AG10803 (cell line): ENCODE data around the gene LY6G6D.

Experiments used
- DNase-seq: peaks from one replicate; pipeline ENCODE4 v3.0.0; 2010; ENCODE audit warnings: low read depth
- H3K4me3 ChIP-seq: 2 replicates; pipeline ENCODE4 v1.5.1; 2011; ENCODE audit warnings: mild to moderate bottlenecking, low read length, control low read depth
- TF ChIP-seq, protein P1 (sequence below): conservative IDR thresholded peaks from 2 replicates; pipeline ENCODE4 v1.5.1; 2011; ENCODE audit warnings: mild to moderate bottlenecking, low read length, control low read depth, inconsistent platforms

The LY6G6D gene

DNA sequence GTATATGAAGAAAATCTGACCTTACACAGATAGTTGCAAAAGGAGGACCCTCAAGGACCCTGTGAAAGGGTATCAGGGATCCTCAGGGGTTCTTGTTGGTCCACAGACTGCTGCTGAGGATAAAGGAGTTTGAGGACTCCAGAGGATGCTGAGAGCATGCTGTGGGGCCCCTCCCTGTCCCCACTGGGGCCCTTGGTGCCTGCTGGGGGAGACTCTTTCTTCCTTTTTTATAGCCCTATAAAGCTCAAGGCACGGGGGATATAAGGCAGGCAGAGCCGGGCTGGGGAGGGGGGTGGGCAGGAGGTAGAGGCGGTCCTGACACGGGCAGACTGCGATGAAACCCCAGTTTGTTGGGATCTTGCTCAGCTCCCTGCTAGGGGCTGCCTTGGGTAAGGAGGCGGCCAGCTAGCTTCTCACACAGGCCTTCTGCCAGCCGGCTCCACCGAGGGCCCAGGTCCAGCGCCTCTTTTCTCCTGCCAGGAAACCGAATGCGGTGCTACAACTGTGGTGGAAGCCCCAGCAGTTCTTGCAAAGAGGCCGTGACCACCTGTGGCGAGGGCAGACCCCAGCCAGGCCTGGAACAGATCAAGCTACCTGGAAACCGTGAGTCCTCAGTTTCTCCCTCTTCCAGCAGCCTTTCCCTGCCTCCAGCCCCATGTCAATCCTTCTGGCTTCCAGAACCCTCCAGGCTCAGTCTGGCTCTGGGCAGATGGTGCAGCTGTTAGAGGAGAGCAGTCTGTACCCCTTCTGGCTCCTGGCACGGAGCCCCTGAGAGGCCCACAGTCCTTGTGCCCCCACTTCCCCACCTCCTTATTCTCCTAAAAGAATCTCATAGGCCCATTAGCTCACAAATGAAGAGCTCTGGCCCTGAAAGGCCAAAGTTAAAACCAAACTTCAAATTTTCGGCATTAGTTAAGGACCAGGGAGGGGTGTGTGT is at the start of gene LY6G6D:
LY6G6D (plus strand) TSS at position 327 of the 937 bp plus-strand sequence; CDS start at position 335, 8 bp downstream.
- H3K4me3 ChIP-seq, result no peak within 1 kb of the TSS
- no peak for DNase-seq
- TF ChIP-seq, protein P1, sequence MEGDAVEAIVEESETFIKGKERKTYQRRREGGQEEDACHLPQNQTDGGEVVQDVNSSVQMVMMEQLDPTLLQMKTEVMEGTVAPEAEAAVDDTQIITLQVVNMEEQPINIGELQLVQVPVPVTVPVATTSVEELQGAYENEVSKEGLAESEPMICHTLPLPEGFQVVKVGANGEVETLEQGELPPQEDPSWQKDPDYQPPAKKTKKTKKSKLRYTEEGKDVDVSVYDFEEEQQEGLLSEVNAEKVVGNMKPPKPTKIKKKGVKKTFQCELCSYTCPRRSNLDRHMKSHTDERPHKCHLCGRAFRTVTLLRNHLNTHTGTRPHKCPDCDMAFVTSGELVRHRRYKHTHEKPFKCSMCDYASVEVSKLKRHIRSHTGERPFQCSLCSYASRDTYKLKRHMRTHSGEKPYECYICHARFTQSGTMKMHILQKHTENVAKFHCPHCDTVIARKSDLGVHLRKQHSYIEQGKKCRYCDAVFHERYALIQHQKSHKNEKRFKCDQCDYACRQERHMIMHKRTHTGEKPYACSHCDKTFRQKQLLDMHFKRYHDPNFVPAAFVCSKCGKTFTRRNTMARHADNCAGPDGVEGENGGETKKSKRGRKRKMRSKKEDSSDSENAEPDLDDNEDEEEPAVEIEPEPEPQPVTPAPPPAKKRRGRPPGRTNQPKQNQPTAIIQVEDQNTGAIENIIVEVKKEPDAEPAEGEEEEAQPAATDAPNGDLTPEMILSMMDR, result no peak

DNA sequence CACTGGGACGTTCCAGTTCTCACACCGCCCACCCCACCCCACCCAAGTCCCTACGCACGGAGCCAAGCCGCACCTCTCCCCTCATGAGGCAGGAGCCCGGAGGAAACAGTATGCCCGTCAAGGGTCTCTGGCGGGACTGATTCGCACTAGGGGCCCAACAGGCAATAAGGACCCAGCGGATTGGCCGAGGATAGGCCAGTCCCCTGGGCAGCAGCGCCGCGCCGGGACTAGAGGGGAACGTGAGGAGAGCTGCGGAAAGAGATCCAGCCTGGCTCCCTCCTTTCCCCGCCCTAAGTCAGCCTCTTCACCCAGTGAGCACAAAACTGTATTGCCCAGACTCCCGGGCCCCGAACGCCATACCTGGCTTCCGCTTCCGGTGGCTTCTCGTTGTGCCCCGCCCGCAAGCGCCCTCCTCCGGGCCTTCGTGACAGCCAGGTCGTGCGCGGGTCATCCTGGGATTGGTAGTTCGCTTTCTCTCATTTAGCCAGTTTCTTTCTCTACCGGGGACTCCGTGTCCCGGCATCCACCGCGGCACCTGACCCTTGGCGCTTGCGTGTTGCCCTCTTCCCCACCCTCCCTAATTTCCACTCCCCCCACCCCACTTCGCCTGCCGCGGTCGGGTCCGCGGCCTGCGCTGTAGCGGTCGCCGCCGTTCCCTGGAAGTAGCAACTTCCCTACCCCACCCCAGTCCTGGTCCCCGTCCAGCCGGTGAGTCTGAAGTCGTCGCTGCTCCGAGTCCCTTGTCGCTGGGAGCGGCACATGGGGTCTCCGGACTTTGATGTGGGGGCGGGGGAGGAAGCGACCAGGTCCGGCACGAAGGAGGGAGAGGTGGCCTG is 49.4 kb upstream of the LY6G6D start, which contains the start of gene CSNK2B:
CSNK2B (plus strand) TSS at position 580 of the 836 bp plus-strand sequence. CDS start 752 bp downstream, outside the sequence.
- peak within 1 kb of the TSS; percentile 98 for H3K4me3 ChIP-seq
- DNase-seq, result peak; percentile 96

DNA sequence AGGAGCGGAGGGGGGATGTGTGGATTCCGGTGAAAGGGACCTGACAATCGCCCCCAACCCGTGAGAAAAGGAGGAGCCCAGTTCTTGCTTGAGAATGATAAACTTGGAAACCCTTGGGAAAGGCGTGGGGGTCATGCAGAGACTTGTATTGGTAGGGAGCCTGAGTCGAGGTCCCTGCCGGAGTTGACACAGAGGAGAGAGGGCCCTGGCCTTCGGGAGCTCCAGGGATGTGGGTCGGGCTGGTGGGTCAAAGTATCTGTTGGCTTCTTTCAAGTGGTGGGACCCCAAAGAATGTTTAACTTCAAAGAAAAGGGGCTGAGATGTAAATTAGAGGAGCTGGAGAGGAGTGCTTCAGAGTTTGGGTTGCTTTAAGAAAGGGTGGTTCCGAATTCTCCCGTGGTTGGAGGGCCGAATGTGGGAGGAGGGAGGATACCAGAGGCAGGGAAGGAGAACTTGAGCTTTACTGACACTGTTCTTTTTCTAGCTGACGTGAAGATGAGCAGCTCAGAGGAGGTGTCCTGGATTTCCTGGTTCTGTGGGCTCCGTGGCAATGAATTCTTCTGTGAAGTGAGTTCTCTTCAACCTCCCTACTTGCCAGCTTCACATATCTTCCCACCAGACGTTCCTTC is 48.7 kb upstream of the LY6G6D start:
- peak overlapping the region; percentile 98 for H3K4me3 ChIP-seq
- TF ChIP-seq, protein P1, result no peak
- DNase-seq, result no peak

More for the DNA sequence above, 49.4 kb upstream of the LY6G6D start, which contains the start of gene CSNK2B:
- TF ChIP-seq, protein P1, result no peak; the same call in 1 of the 2 replicates

DNA sequence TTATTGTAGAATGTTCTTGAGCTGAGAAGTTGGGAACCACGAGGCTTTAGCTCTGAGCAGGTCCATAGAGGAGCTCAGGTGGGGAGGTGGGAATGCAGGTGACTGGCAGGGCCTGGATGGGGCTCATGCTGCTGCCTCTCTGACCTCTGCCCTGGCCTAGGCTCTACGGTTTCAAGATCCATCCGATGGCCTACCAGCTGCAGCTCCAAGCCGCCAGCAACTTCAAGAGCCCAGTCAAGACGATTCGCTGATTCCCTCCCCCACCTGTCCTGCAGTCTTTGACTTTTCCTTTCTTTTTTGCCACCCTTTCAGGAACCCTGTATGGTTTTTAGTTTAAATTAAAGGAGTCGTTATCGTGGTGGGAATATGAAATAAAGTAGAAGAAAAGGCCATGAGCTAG is 45.5 kb upstream of the LY6G6D start, which contains the start of gene LY6G5B:
LY6G5B (plus strand) TSS at position 301 of the 400 bp plus-strand sequence. CDS start 975 bp downstream, outside the sequence.
- no peak within 1 kb of the TSS for H3K4me3 ChIP-seq
- TF ChIP-seq, protein P1, result no peak
- DNase-seq, result no peak

- no peak overlapping the region for H3K4me3 ChIP-seq
- no peak for DNase-seq
- TF ChIP-seq, protein P1, result no peak
Observed at GRCh38 chr6:31676322-31676903, 38.7 kb upstream of the LY6G6D start.

DNA sequence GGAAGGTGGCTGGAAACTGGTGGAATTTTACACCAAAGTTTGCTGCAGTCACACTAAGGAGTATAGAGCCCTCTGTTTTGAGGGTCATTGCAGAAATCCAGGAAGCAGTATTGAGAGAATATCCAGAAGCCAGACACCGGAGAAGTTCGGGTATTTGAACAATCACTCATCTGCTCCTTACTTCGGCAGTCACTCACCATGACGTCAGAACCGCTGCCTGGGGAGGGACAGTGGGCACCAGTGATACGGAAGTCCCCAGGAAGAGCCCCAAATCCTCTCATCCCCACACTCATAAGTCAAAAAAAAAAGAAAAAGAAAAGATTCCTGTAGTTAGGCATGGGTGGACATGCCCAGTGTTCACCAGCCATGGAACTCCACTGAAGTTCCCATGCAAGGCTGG is 38.2 kb upstream of the LY6G6D start:
- TF ChIP-seq, protein P1, result no peak
- H3K4me3 ChIP-seq, result no peak overlapping the region
- DNase-seq, result no peak
